Ectodermal cell (in vitro differentiated cells): ENCODE data around the gene OR4E2. TPM values are rescaled to one million over a fixed set of nuclear protein-coding genes. Genes with fewer than 3 reads are reported as not detected.
"Not testable (repeated sequence)": the region's sequence is repeated elsewhere in the genome, so short reads cannot be mapped to it uniquely, and the experiment has no call there.

Experiments
- H3K27ac ChIP-seq: 2 replicates; pipeline ENCODE4 v1.7.0; 2013; ENCODE audit warnings: mild to moderate bottlenecking, low read depth, low read length; ENCODE audit not compliant: insufficient read depth, poor library complexity, severe bottlenecking
- H3K27me3 ChIP-seq: 2 replicates; pipeline ENCODE4 v1.7.0; 2013; ENCODE audit warnings: mild to moderate bottlenecking, low read length; ENCODE audit not compliant: insufficient read depth, control insufficient read depth, poor library complexity, severe bottlenecking
- H3K36me3 ChIP-seq: one replicate; pipeline ENCODE4 v1.7.0; 2013; ENCODE audit warnings: low read length; ENCODE audit not compliant: control insufficient read depth, insufficient read depth
- H3K4me1 ChIP-seq: one replicate; pipeline ENCODE4 v1.7.0; 2013; ENCODE audit warnings: low read length; ENCODE audit not compliant: control insufficient read depth, insufficient read depth
- H3K4me3 ChIP-seq: 2 replicates; pipeline ENCODE4 v1.7.0; 2013; ENCODE audit warnings: low read depth, low read length, control low read depth; ENCODE audit not compliant: insufficient read depth
- H3K9me3 ChIP-seq: 2 replicates; pipeline ENCODE4 v1.7.0; 2013; ENCODE audit warnings: mild to moderate bottlenecking, low read length, moderate library complexity; ENCODE audit not compliant: control insufficient read depth
- WGBS, 2 experiments: methylation state at CpG; one replicate each; pipeline ENCODE4 v1.1.7; 2013; ENCODE audit warnings: missing lambda C conversion rate in 2 of 2; 5-methylcytosine and 5-hydroxymethylcytosine counted together
- polyA plus RNA-seq, 4 experiments: library from polyadenylated mRNA; stranded (reverse); fragments of 50-300 nt; gene quantifications; one replicate each; pipeline ENCODE4 v1.2.3, GENCODE V29; 2013

OR4E2 gene, protein sequence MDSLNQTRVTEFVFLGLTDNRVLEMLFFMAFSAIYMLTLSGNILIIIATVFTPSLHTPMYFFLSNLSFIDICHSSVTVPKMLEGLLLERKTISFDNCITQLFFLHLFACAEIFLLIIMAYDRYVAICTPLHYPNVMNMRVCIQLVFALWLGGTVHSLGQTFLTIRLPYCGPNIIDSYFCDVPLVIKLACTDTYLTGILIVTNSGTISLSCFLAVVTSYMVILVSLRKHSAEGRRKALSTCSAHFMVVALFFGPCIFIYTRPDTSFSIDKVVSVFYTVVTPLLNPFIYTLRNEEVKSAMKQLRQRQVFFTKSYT
- not detected for polyA plus RNA-seq (2013, experiment 1 of 4)
- not detected for polyA plus RNA-seq (2013, experiment 2 of 4)
- polyA plus RNA-seq (2013, experiment 3 of 4), result not detected
- polyA plus RNA-seq (2013, experiment 4 of 4), result not detected

DNA sequence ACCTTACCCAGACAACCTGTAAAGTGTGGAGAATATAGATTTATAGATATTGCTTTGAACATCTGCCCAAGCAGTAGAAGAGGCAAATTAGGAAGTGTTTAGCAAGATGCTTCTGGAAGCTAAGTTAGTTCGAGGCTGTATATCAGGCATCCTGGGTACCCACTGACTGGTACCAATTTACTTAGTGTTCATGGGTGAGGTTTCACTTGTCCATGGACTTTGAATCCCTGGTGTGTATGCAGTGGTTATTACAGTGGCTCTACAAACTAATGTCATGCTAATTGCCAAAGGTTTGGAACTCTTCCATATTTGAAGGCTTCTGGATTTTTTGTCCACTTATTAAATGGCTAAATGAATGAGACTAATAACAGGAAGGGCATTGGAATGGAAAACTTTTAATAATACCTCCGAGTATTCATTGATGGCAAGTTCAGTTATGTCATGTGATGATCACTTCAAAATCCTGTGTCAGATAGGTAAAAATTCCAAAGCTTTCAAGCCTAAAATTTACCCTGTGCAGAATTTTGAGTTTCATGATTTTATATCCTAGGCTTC is at the start of gene OR4E2:
OR4E2 (plus strand) TSS at position 505 of the 555 bp plus-strand sequence. CDS start 11,248 bp downstream, outside the sequence.
- no peaks in the 10 kb centered on the region for H3K36me3 ChIP-seq
- no peak within 1 kb of the TSS for H3K27ac ChIP-seq
- no peak within 1 kb of the TSS for H3K4me3 ChIP-seq
- WGBS, 2 experiments, result 91% methylated on average over 2 of the region's 2 CpGs
- no peaks in the 10 kb centered on the region for H3K4me1 ChIP-seq
- H3K27me3 ChIP-seq, result no peaks in the 10 kb centered on the region
- no peaks in the 10 kb centered on the region for H3K9me3 ChIP-seq

DNA sequence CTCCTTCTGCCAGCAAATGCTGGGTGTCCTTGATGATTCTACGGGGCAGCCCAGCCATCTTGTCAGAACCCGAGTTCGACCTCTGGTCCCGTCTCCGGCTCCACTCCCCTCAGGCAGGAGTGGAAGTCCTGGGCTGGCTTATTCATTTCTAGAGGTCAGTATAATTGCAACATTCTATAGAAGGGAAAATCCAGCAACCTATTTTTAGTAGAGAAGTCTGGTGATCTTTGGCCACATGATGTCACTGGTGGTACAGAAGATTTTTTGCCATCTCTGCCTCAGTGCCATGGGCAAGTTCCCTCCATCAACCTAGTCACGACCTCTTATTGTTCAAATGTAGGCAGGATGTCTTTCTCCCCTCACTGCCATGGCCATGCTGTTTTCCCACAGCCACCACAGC is 41.3 kb upstream of the OR4E2 start:
- WGBS, 2 experiments, result 88 to 91% methylated on average over 6 of the region's 6 CpGs
- Histone ChIP-seq H3K36me3 (no peaks in the 10 kb centered on the region), H3K4me1 (no peaks in the 10 kb centered on the region), H3K27me3 (no peaks in the 10 kb centered on the region), H3K4me3 (no peak overlapping the region), H3K9me3 (no peaks in the 10 kb centered on the region), H3K27ac (no peak overlapping the region)

DNA sequence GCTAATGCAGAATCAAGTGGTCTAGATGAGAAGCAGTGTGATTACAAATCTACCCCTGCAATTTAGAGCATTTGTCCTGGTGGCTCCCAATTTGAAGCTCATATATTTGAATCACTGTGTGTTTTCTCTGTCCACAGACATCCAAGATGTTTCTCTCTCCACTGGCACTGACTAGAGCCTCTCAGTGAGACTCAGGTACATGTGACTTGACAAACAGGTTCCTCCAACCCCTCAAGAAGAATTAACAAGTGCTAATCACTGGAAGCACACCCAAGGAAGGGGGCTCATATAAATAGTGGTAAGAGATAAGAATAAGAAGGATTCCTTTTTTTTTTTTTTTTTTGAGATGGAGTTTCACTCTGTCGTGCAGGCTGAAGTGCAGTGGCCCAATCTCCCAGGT is 39.4 kb upstream of the OR4E2 start:
- Histone ChIP-seq H3K27me3 (no peaks in the 10 kb centered on the region), H3K4me1 (no peaks in the 10 kb centered on the region), H3K9me3 (no peaks in the 10 kb centered on the region), H3K27ac (no peak overlapping the region), H3K4me3 (no peak overlapping the region), H3K36me3 (no peaks in the 10 kb centered on the region)
- 77 to 96% methylated on average over 1 of the region's 1 CpG for WGBS, 2 experiments

- no peaks in the 10 kb centered on the region for H3K27me3 ChIP-seq
- H3K27ac ChIP-seq, result no peak overlapping the region
- no peaks in the 10 kb centered on the region for H3K4me1 ChIP-seq
- no peaks in the 10 kb centered on the region for H3K9me3 ChIP-seq
- no peak overlapping the region for H3K4me3 ChIP-seq
- no peaks in the 10 kb centered on the region for H3K36me3 ChIP-seq
- WGBS, 2 experiments, result 82 to 85% methylated on average over 8 of the region's 8 CpGs
Observed at GRCh38 chr14:21617614-21618013, 36.0 kb upstream of the OR4E2 start.

GRCh38 chr14:21626491-21627230 is 27.0 kb upstream of the OR4E2 start:
- H3K27me3 ChIP-seq, result no peaks in the 10 kb centered on the region
- no peak overlapping the region for H3K27ac ChIP-seq
- H3K4me1 ChIP-seq, result no peaks in the 10 kb centered on the region
- no peaks in the 10 kb centered on the region for H3K36me3 ChIP-seq
- 73 to 86% methylated on average over 3 of the region's 3 CpGs for WGBS, 2 experiments
- H3K9me3 ChIP-seq, result peaks cover 3% of the 10 kb centered on the region
- no peak overlapping the region for H3K4me3 ChIP-seq

- not testable (repeated sequence) for H3K27me3 ChIP-seq, H3K27ac ChIP-seq, H3K9me3 ChIP-seq, H3K4me1 ChIP-seq, H3K36me3 ChIP-seq, H3K4me3 ChIP-seq
- 70 to 93% methylated on average over 1 of the region's 1 CpG for WGBS, 2 experiments
Observed at GRCh38 chr14:21630503-21630902, 23.1 kb upstream of the OR4E2 start.

- Histone ChIP-seq H3K9me3 (peaks cover 3% of the 10 kb centered on the region), H3K27me3 (no peaks in the 10 kb centered on the region), H3K36me3 (no peaks in the 10 kb centered on the region), H3K4me3 (no peak overlapping the region), H3K4me1 (no peaks in the 10 kb centered on the region), H3K27ac (no peak overlapping the region)
- 32 to 43% methylated on average over 2 to 3 of the region's 3 CpGs for WGBS, 2 experiments
Observed at GRCh38 chr14:21631084-21631483, 22.6 kb upstream of the OR4E2 start.

DNA sequence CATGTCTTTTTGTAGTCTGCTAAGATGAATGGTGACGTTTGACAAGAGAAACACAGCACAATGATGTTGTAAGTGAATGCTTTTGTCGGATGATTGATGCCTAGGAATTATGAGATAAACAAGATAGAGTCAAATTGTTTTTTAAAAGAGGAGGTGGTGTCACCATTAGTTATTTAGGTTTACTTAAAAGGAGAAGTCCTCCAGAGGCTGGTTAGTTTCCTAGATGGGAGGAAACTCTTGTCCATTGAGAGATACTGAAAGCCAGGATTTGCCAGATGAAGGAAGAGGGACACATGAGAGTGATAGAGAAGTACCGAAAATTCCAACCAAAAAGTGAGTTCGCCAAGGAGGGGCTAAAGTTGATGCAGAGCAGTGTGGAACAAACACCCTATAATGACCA is 18.8 kb upstream of the OR4E2 start, which contains the start of gene OR10G2:
OR10G2 (minus strand) TSS at position 101 of the 400 bp plus-strand sequence; CDS start at position 3, 98 bp downstream.
- no peak within 1 kb of the TSS for H3K4me3 ChIP-seq
- no peaks in the 10 kb centered on the region for H3K36me3 ChIP-seq
- no peak within 1 kb of the TSS for H3K27ac ChIP-seq
- WGBS, 2 experiments, result 83 to 85% methylated on average over 4 of the region's 4 CpGs
- peaks cover 3% of the 10 kb centered on the region for H3K9me3 ChIP-seq
- no peaks in the 10 kb centered on the region for H3K4me1 ChIP-seq
- H3K27me3 ChIP-seq, result no peaks in the 10 kb centered on the region

GRCh38 chr14:21642683-21643082 is 11.0 kb upstream of the OR4E2 start:
- no peaks in the 10 kb centered on the region for H3K4me1 ChIP-seq
- 78 to 91% methylated on average over 3 of the region's 3 CpGs for WGBS, 2 experiments
- no peak overlapping the region for H3K4me3 ChIP-seq
- H3K27me3 ChIP-seq, result no peaks in the 10 kb centered on the region
- no peaks in the 10 kb centered on the region for H3K9me3 ChIP-seq
- H3K27ac ChIP-seq, result no peak overlapping the region
- H3K36me3 ChIP-seq, result no peaks in the 10 kb centered on the region

- Histone ChIP-seq H3K4me1 (no peaks in the 10 kb centered on the region), H3K27ac (no peak overlapping the region), H3K36me3 (no peaks in the 10 kb centered on the region), H3K27me3 (no peaks in the 10 kb centered on the region), H3K9me3 (no peaks in the 10 kb centered on the region), H3K4me3 (no peak overlapping the region)
- WGBS, 2 experiments, result 77% methylated on average over 5 of the region's 5 CpGs
Observed at GRCh38 chr14:21643407-21643806, 10.2 kb upstream of the OR4E2 start.
